SK-N-SH (cell line): ENCODE data around the gene POLR3E. TPM values are rescaled to one million over a fixed set of nuclear protein-coding genes. Genes with fewer than 3 reads are reported as not detected.

Source experiments
- CTCF ChIA-PET: fragments of 300-600, 350-600 bp; formaldehyde crosslinking; extraction: SDS; loops from one replicate; lab custom pipeline; 2021; lab: Yijun Ruan, JAX
- POLR2A ChIA-PET: fragments of 350-600 bp; sonication (Branson Sonifier 250); formaldehyde crosslinking; extraction: SDS; loops from one replicate; lab custom pipeline; 2020; ENCODE audit warnings: antibody characterized with exemption, inconsistent platforms; lab: Yijun Ruan, JAX
- DNase-seq: peaks from one replicate; pipeline ENCODE4 v3.0.0; 2012
- H2AFZ ChIP-seq: fragments of 200-600 bp; sonication (generic); 2 replicates; pipeline ENCODE4 v1.8.1; 2016; ENCODE audit warnings: antibody characterized with exemption, mild to moderate bottlenecking, low read depth
- H3F3A ChIP-seq: fragments of 200-600 bp; sonication (generic); replicated peaks from 2 replicates; pipeline ENCODE3; 2016; ENCODE audit warnings: antibody characterized with exemption, mild to moderate bottlenecking; ENCODE audit not compliant: insufficient read depth
- H3K27ac ChIP-seq, 2 experiments: fragments of 200-500 bp in 1 of 2; fragments of 200-600 bp in 1 of 2; sonication (Bioruptor generic) in 1 of 2; sonication (generic), shearing (Covaris generic) in 1 of 2; 2 replicates each; pipeline versions ENCODE4 v1.5.1 to v1.6.1; 2014 to 2016; ENCODE audit warnings: low read depth in 2 of 2, inconsistent platforms in 1 of 2, low read length in 1 of 2, mild to moderate bottlenecking in 1 of 2, mixed read lengths in 1 of 2
- H3K27me3 ChIP-seq: fragments of 200-600 bp; sonication (generic), shearing (Covaris generic); 2 replicates; pipeline ENCODE4 v1.6.1; 2016; ENCODE audit warnings: mixed run types; ENCODE audit not compliant: insufficient read depth
- H3K36me3 ChIP-seq, 2 experiments: fragments of 200-500 bp in 1 of 2; fragments of 200-600 bp in 1 of 2; sonication (Bioruptor generic) in 1 of 2; sonication (generic) in 1 of 2; replicated peaks in 1 of 2; 2 replicates each; pipeline versions ENCODE3 to v1.5.1; 2014 to 2016; ENCODE audit warnings: low read length in 1 of 2, mild to moderate bottlenecking in 1 of 2; ENCODE audit not compliant: insufficient read depth in 2 of 2, control insufficient read depth in 1 of 2
- H3K4me1 ChIP-seq, 2 experiments: fragments of 200-500 bp in 1 of 2; fragments of 200-600 bp in 1 of 2; sonication (Bioruptor generic) in 1 of 2; sonication (generic), shearing (Covaris generic) in 1 of 2; 2 replicates each; pipeline versions ENCODE4 v1.5.1 to v1.6.1; 2014 to 2016; ENCODE audit warnings: low read depth in 1 of 2, low read length in 1 of 2, mixed run types in 1 of 2; ENCODE audit not compliant: insufficient read depth in 2 of 2, control insufficient read depth in 1 of 2
- H3K4me2 ChIP-seq: fragments of 200-600 bp; sonication (generic), shearing (Covaris generic); 2 replicates; pipeline ENCODE4 v1.6.1; 2017; ENCODE audit warnings: mixed run types
- H3K4me3 ChIP-seq, 2 experiments: fragments of 200-500 bp in 1 of 2; fragments of 200-600 bp in 1 of 2; sonication (Bioruptor generic) in 1 of 2; sonication (generic), shearing (Covaris generic) in 1 of 2; 2 replicates each; pipeline versions ENCODE4 v1.5.1 to v1.8.1; 2014 to 2016; ENCODE audit warnings: low read depth in 2 of 2, inconsistent platforms in 1 of 2, low read length in 1 of 2, mild to moderate bottlenecking in 1 of 2, mixed read lengths in 1 of 2, moderate library complexity in 1 of 2
- H3K79me2 ChIP-seq: fragments of 200-600 bp; sonication (generic); 2 replicates; pipeline ENCODE4 v1.8.1; 2017; ENCODE audit warnings: mild to moderate bottlenecking; ENCODE audit not compliant: insufficient read depth
- H3K9ac ChIP-seq: fragments of 200-600 bp; sonication (generic); 2 replicates; pipeline ENCODE4 v1.6.1; 2017; ENCODE audit warnings: mixed run types
- H3K9me2 ChIP-seq: fragments of 200-600 bp; sonication (generic); 2 replicates; pipeline ENCODE4 v1.6.1; 2017; ENCODE audit warnings: mixed run types
- H3K9me3 ChIP-seq: fragments of 200-600 bp; sonication (generic); 2 replicates; pipeline ENCODE4 v1.6.1; 2017; ENCODE audit warnings: mixed run types, mild to moderate bottlenecking, moderate library complexity
- H4K20me1 ChIP-seq: fragments of 200-600 bp; sonication (generic); 2 replicates; pipeline ENCODE4 v1.6.1; 2017; ENCODE audit warnings: mild to moderate bottlenecking, mixed run types; ENCODE audit not compliant: insufficient read depth
- CHD2 ChIP-seq: fragments of 150-350 bp; IDR thresholded peaks from 2 replicates; pipeline ENCODE4 v1.6.1; 2018; ENCODE audit warnings: low read length; ENCODE audit not compliant: partially characterized antibody
- FOXJ3 ChIP-seq: sonication (generic); formaldehyde crosslinking; IDR thresholded peaks from 2 replicates; pipeline ENCODE4 v1.5.1; 2020; ENCODE audit warnings: mild to moderate bottlenecking, missing genetic modification reagents
- MXI1 ChIP-seq: IDR thresholded peaks from 2 replicates; pipeline ENCODE4 v1.6.1; 2012; ENCODE audit warnings: mild to moderate bottlenecking, low read depth, low read length, improper control_type of control experiment
- NRF1 ChIP-seq: IDR thresholded peaks from 2 replicates; pipeline ENCODE4 v1.6.1; 2012; ENCODE audit warnings: low read depth, mild to moderate bottlenecking, low read length
- POLR2AphosphoS5 ChIP-seq: IDR thresholded peaks from 2 replicates; pipeline ENCODE4 v1.6.1; 2012; ENCODE audit warnings: low read depth, low read length
- SIN3A ChIP-seq: IDR thresholded peaks from 2 replicates; pipeline ENCODE4 v1.6.1; 2012; ENCODE audit warnings: low read depth, mild to moderate bottlenecking, low read length, moderate library complexity, borderline replicate concordance
- TAF1 ChIP-seq: IDR thresholded peaks from 2 replicates; pipeline ENCODE4 v1.6.1; 2012; ENCODE audit warnings: low read depth, mild to moderate bottlenecking, low read length, moderate library complexity, borderline replicate concordance
- YY1 ChIP-seq: IDR thresholded peaks from 2 replicates; pipeline ENCODE4 v1.4.0; 2012; ENCODE audit warnings: low read depth, mild to moderate bottlenecking
- WGBS: methylation state at CpG from one replicate; pipeline ENCODE4 v1.1.6; 2017; ENCODE audit warnings: low lambda C conversion rate; 5-methylcytosine and 5-hydroxymethylcytosine counted together
- polyA plus RNA-seq, 3 experiments: library from polyadenylated mRNA; depleted of rRNA; stranded (reverse); fragments of >200 nt; gene quantifications; 2 replicates each; pipeline ENCODE4 v1.2.3, GENCODE V29; 2012
- TF ChIP-seq, protein P1 (sequence below): fragments of 200-600 bp; sonication (generic); IDR thresholded peaks from 2 replicates; pipeline ENCODE4 v1.6.1; 2017; ENCODE audit warnings: antibody characterized with exemption, mild to moderate bottlenecking, moderate library complexity
- TF ChIP-seq, protein P2 (sequence below): IDR thresholded peaks from 2 replicates; pipeline ENCODE4 v1.4.0; 2012; ENCODE audit warnings: low read depth, borderline replicate concordance
- TF ChIP-seq, protein P3 (sequence below): IDR thresholded peaks from 2 replicates; pipeline ENCODE4 v1.6.1; 2012; ENCODE audit warnings: mild to moderate bottlenecking, low read depth, low read length, moderate library complexity

Gene POLR3E
- polyA plus RNA-seq, 1 of the 3 experiments (the other 2 are of a cell fraction): 59.6 TPM

- H3K4me2 ChIP-seq: no peak overlapping the region
- H3K79me2 ChIP-seq: peaks cover 95% of the 10 kb centered on the region
- H4K20me1 ChIP-seq: peaks cover 8% of the 10 kb centered on the region
- H3K9me3 ChIP-seq: no peaks in the 10 kb centered on the region
- ChIA-PET POLR2A (no interaction called here), CTCF (no interaction called here)
- H2AFZ ChIP-seq: no peak overlapping the region
- H3K9ac ChIP-seq: no peak overlapping the region
- peaks cover 19 to 46% of the 10 kb centered on the region in 2 experiments for H3K36me3 ChIP-seq
- peaks cover 23% of the 10 kb centered on the region for H3F3A ChIP-seq
- H3K4me3 ChIP-seq: no peak overlapping the region
- no peaks in the 10 kb centered on the region for H3K9me2 ChIP-seq
- H3K4me1 ChIP-seq: no peaks in the 10 kb centered on the region
- H3K27me3 ChIP-seq: no peaks in the 10 kb centered on the region
- peak overlapping the region in 1 of 2 experiments; percentile 7; a peak in 1 of 4 replicates for H3K27ac ChIP-seq
- 84% methylated on average over 8 of the region's 8 CpGs for WGBS
- no peak for DNase-seq
- TF ChIP-seq MXI1 (no peak), CHD2 (no peak), YY1 (no peak), POLR2AphosphoS5 (no peak), SIN3A (no peak), TAF1 (no peak), NRF1 (no peak), FOXJ3 (CRISPR knock-in tag) (no peak)
- TF ChIP-seq, protein P1, sequence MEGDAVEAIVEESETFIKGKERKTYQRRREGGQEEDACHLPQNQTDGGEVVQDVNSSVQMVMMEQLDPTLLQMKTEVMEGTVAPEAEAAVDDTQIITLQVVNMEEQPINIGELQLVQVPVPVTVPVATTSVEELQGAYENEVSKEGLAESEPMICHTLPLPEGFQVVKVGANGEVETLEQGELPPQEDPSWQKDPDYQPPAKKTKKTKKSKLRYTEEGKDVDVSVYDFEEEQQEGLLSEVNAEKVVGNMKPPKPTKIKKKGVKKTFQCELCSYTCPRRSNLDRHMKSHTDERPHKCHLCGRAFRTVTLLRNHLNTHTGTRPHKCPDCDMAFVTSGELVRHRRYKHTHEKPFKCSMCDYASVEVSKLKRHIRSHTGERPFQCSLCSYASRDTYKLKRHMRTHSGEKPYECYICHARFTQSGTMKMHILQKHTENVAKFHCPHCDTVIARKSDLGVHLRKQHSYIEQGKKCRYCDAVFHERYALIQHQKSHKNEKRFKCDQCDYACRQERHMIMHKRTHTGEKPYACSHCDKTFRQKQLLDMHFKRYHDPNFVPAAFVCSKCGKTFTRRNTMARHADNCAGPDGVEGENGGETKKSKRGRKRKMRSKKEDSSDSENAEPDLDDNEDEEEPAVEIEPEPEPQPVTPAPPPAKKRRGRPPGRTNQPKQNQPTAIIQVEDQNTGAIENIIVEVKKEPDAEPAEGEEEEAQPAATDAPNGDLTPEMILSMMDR: no peak
- TF ChIP-seq, protein P2, sequence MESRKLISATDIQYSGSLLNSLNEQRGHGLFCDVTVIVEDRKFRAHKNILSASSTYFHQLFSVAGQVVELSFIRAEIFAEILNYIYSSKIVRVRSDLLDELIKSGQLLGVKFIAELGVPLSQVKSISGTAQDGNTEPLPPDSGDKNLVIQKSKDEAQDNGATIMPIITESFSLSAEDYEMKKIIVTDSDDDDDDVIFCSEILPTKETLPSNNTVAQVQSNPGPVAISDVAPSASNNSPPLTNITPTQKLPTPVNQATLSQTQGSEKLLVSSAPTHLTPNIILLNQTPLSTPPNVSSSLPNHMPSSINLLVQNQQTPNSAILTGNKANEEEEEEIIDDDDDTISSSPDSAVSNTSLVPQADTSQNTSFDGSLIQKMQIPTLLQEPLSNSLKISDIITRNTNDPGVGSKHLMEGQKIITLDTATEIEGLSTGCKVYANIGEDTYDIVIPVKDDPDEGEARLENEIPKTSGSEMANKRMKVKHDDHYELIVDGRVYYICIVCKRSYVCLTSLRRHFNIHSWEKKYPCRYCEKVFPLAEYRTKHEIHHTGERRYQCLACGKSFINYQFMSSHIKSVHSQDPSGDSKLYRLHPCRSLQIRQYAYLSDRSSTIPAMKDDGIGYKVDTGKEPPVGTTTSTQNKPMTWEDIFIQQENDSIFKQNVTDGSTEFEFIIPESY: no peak
- TF ChIP-seq, protein P3, sequence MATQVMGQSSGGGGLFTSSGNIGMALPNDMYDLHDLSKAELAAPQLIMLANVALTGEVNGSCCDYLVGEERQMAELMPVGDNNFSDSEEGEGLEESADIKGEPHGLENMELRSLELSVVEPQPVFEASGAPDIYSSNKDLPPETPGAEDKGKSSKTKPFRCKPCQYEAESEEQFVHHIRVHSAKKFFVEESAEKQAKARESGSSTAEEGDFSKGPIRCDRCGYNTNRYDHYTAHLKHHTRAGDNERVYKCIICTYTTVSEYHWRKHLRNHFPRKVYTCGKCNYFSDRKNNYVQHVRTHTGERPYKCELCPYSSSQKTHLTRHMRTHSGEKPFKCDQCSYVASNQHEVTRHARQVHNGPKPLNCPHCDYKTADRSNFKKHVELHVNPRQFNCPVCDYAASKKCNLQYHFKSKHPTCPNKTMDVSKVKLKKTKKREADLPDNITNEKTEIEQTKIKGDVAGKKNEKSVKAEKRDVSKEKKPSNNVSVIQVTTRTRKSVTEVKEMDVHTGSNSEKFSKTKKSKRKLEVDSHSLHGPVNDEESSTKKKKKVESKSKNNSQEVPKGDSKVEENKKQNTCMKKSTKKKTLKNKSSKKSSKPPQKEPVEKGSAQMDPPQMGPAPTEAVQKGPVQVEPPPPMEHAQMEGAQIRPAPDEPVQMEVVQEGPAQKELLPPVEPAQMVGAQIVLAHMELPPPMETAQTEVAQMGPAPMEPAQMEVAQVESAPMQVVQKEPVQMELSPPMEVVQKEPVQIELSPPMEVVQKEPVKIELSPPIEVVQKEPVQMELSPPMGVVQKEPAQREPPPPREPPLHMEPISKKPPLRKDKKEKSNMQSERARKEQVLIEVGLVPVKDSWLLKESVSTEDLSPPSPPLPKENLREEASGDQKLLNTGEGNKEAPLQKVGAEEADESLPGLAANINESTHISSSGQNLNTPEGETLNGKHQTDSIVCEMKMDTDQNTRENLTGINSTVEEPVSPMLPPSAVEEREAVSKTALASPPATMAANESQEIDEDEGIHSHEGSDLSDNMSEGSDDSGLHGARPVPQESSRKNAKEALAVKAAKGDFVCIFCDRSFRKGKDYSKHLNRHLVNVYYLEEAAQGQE: no peak
Measured at GRCh38 chr16:22360963-22361659, 63.9 kb downstream of the POLR3E start.
